Caco-2 (cell line): ENCODE data around the gene TCF7L2. TPM values are rescaled to one million over a fixed set of nuclear protein-coding genes. Genes with fewer than 3 reads are reported as not detected.

Source experiments
- BruUV-seq: library from RNA; stranded (reverse); fragments of 400-500 nt; replicated peaks from 2 replicates; lab custom pipeline; 2021; lab: Mats Ljungman, UMichigan
- CTCF ChIA-PET: fragments of 300-600 bp; sonication (Branson Sonifier 250); formaldehyde crosslinking; loops from one replicate; lab custom pipeline; 2022; ENCODE audit warnings: antibody characterized with exemption; lab: Charles Lee
- POLR2A ChIA-PET: fragments of 300-600 bp; sonication (Branson Sonifier 250); formaldehyde crosslinking; loops from one replicate; lab custom pipeline; 2022; ENCODE audit warnings: antibody characterized with exemption; lab: Charles Lee
- DNase-seq, 2 experiments: peaks; one replicate each; pipeline versions ENCODE4 v3.0.0 to v3.0.0-alpha.2; 2020 to 2022
- H3K27me3 ChIP-seq: replicated peaks from 2 replicates; pipeline ENCODE4 v1.6.0; 2011; ENCODE audit warnings: low read length; ENCODE audit not compliant: control insufficient read depth, insufficient read depth
- H3K36me3 ChIP-seq: 2 replicates; pipeline ENCODE4 v1.5.1; 2011; ENCODE audit warnings: low read length; ENCODE audit not compliant: control insufficient read depth, insufficient read depth
- H3K4me1 ChIP-seq: fragments of 250-450 bp; sonication (Bioruptor Pico); 2 replicates; pipeline ENCODE4 v1.5.1; 2020; ENCODE audit warnings: mild to moderate bottlenecking
- H3K4me3 ChIP-seq: 2 replicates; pipeline ENCODE4 v1.5.1; 2011; ENCODE audit warnings: low read depth, mild to moderate bottlenecking, control low read depth, low read length
- H3K9me3 ChIP-seq: fragments of 250-450 bp; sonication (Bioruptor Pico); 2 replicates; pipeline ENCODE4 v1.5.1; 2020; ENCODE audit warnings: mild to moderate bottlenecking, moderate library complexity
- H3K27ac Mint-ChIP-seq: one replicate; pipeline ENCODE4 v1.8.0; 2022; ENCODE audit warnings: mixed read lengths; ENCODE audit not compliant: unreplicated experiment
- H3K27me3 Mint-ChIP-seq: one replicate; pipeline ENCODE4 v1.8.0; 2022; ENCODE audit warnings: mixed read lengths; ENCODE audit not compliant: insufficient read depth, unreplicated experiment
- H3K36me3 Mint-ChIP-seq: one replicate; pipeline ENCODE4 v1.8.0; 2022; ENCODE audit warnings: mild to moderate bottlenecking, mixed read lengths; ENCODE audit not compliant: insufficient read depth, unreplicated experiment
- H3K4me1 Mint-ChIP-seq: one replicate; pipeline ENCODE4 v1.8.0; 2022; ENCODE audit warnings: low read depth, mixed read lengths; ENCODE audit not compliant: unreplicated experiment
- H3K4me3 Mint-ChIP-seq: one replicate; pipeline ENCODE4 v1.8.0; 2022; ENCODE audit warnings: mild to moderate bottlenecking, moderate library complexity, mixed read lengths; ENCODE audit not compliant: unreplicated experiment
- H3K9me3 Mint-ChIP-seq: one replicate; pipeline ENCODE4 v1.8.0; 2022; ENCODE audit warnings: mixed read lengths; ENCODE audit not compliant: unreplicated experiment
- CTCF ChIP-seq, 2 experiments: fragments of 200-600 bp in 1 of 2; IDR thresholded peaks; 1 replicate in 1 of 2; 2 replicates in 1 of 2; pipeline versions ENCODE4 v1.5.1 to v1.8.0; 2011 to 2022; ENCODE audit warnings: antibody characterized with exemption in 1 of 2, control low read depth in 1 of 2, inconsistent platforms in 1 of 2, low read depth in 1 of 2, low read length in 1 of 2, mild to moderate bottlenecking in 1 of 2, moderate library complexity in 1 of 2; ENCODE audit not compliant: insufficient read depth in 1 of 2, severe bottlenecking in 1 of 2, unreplicated experiment in 1 of 2
- intact Hi-C: fragments of 100-400 bp; cut with micrococcal nuclease; formaldehyde crosslinking; loops from one replicate; pipeline ENCODE4 v1.10.0; 2022; ENCODE audit not compliant: unreplicated experiment
- total RNA-seq: library from RNA; stranded (reverse); gene quantifications from 2 replicates; pipeline ENCODE4 v1.2.3, GENCODE V29; 2022

TCF7L2 gene
- total RNA-seq, 1 experiment from 2014 or later, result 45.4 TPM

DNA sequence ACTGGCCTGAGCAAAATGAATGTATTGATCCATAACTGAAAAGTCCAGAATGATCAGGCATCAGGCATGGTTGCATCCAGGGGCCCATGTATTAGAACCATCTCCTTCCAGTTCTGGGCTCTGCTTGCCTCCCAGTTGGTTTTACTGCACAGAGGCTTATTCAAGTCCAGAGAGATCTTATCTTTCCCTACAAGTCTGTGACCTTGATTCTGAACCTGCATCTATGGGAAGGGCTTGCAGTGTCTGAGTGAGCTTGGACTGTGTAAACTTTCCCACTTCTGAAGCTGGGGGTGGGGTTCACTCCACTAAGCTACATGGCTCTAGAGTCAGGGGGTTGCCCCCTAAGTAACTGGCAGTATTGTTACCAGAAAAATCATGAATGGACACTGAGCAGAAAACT, 136.2 kb downstream of the TCF7L2 start:
- Mint-ChIP-seq H3K27me3 (no peaks in the 10 kb centered on the region), H3K4me3 (peak overlapping the region; percentile 28), H3K4me1 (peaks cover 27% of the 10 kb centered on the region), H3K9me3 (no peaks in the 10 kb centered on the region), H3K27ac (peak overlapping the region; percentile 81), H3K36me3 (peaks cover 40% of the 10 kb centered on the region)
- Histone ChIP-seq H3K4me1 (peaks cover 23% of the 10 kb centered on the region), H3K9me3 (no peaks in the 10 kb centered on the region), H3K4me3 (no peak overlapping the region), H3K27me3 (no peaks in the 10 kb centered on the region), H3K36me3 (peaks cover 3% of the 10 kb centered on the region; the same call in 1 of the 2 replicates)
- POLR2A ChIA-PET, result no interaction called here
- CTCF ChIA-PET, result no interaction called here
- no peak for TF ChIP-seq CTCF (IDR thresholded peaks at IDR 0.05; ENCODE audit: insufficient read depth in 1 of 2, low read depth in 1 of 2, low read length in 1 of 2, severe bottlenecking in 1 of 2, unreplicated experiment in 1 of 2)
- intact Hi-C loops, result loop anchor here (2.0 to 5.0 kb wide), 2 partner anchors 67 to 134 kb away; partner anchors contain the start of gene TCF7L2
- no TSS peak for BruUV-seq
- no peak for DNase-seq

DNA sequence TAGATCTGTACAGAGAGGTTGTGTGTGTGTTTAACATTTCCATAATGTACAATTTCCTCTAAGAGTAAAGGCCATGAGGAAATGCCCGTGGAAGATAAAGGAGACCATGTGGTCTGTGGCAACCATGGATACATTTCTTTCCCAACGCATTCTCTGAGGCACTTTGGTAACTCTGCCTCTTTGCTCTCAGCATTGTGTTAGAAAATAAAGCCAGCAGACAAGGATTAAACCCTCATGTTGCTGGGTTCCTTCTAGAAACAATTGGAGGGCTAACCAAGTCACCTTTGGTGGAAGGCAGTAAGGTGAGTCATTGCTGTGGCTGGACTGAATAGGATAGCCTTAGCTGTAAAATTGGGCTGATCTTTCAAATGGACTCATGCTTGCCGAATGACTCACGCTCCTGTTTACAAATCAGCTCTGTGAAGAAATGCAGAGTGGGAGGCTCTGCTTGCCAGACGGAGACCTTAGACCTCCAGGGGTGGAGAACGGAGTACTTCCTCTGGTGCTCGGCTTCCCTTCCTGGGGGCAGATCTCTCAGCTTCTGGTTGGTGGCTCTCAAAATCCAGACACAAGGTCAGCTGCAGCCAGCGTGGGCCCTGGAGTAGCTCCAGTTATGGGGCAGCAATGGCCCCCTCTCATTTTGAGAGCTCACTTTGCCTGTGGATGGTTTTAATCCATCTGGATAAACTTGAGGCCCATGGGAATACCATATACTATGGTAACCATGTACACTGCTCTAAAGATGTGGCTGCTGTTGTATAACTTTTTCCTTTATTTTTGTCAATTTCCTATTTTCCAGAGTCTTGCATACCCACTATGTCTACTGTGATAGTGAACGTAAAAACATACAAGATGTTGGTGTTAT, 137.3 kb downstream of the TCF7L2 start:
- peaks cover 49% of the 10 kb centered on the region for H3K36me3 Mint-ChIP-seq
- H3K4me1 Mint-ChIP-seq, result peaks cover 33% of the 10 kb centered on the region
- intact Hi-C loops, result loop anchor here (1.0 to 5.0 kb wide), 3 partner anchors 13 to 135 kb away; partner anchors contain the start of gene TCF7L2

More for the DNA sequence above, 137.3 kb downstream of the TCF7L2 start:
- Histone ChIP-seq H3K4me3 (no peak overlapping the region), H3K27me3 (no peaks in the 10 kb centered on the region), H3K9me3 (no peaks in the 10 kb centered on the region), H3K36me3 (peaks cover 5% of the 10 kb centered on the region; the same call in 1 of the 2 replicates), H3K4me1 (peaks cover 31% of the 10 kb centered on the region)
- BruUV-seq, result TSS peak; percentile 73
- POLR2A ChIA-PET, result interaction anchor here (1.1 kb wide), 1 partner anchor 14 kb away, joined by 4 read pairs; no protein-coding TSS in a partner anchor
- DNase-seq, result peak; percentile 81 to 87
- H3K27ac Mint-ChIP-seq, result peak overlapping the region; percentile 81
- peak overlapping the region; percentile 28 for H3K4me3 Mint-ChIP-seq
- no peaks in the 10 kb centered on the region for H3K9me3 Mint-ChIP-seq
- CTCF ChIA-PET, result interaction anchor here (1.3 kb wide), 1 partner anchor 14 kb away, joined by 4 read pairs; no protein-coding TSS in a partner anchor
- H3K27me3 Mint-ChIP-seq, result no peaks in the 10 kb centered on the region
- TF ChIP-seq CTCF (IDR thresholded peaks at IDR 0.05; ENCODE audit: insufficient read depth in 1 of 2, low read depth in 1 of 2, low read length in 1 of 2, severe bottlenecking in 1 of 2, unreplicated experiment in 1 of 2), result no peak
